ENCODE results near the gene NPSR1. TPM values are rescaled to one million over a fixed set of nuclear protein-coding genes. Genes with fewer than 3 reads are reported as not detected.

NPSR1 gene
- total RNA-seq, 4 donors from 2014 or later, result not detected

GRCh38 chr7:34825221-34825620 lies 167.2 kb downstream of the NPSR1 start:
- ATAC-seq, result no peak
- intact Hi-C loops (cut with DNase I; ENCODE audit: low total_unique reads) (loop anchor here (10.0 kb wide), 2 partner anchors 710 to 800 kb away; no protein-coding TSS in a partner anchor), in situ Hi-C loops (cut with MboI; ENCODE audit: low sequenced_read_pairs in 4 of 4) (no loop called here)
- Histone ChIP-seq H3K9me3 (no peaks in the 10 kb centered on the region), H3K36me3 (no peaks in the 10 kb centered on the region), H3K4me3 (no peak overlapping the region), H3K27ac (no peak overlapping the region), H3K4me1 (no peaks in the 10 kb centered on the region), H3K27me3 (no peaks in the 10 kb centered on the region)
- DNase-seq, result no peak
- no peak for TF ChIP-seq POLR2A (IDR thresholded peaks at IDR 0.05)
- TF ChIP-seq, protein P1, sequence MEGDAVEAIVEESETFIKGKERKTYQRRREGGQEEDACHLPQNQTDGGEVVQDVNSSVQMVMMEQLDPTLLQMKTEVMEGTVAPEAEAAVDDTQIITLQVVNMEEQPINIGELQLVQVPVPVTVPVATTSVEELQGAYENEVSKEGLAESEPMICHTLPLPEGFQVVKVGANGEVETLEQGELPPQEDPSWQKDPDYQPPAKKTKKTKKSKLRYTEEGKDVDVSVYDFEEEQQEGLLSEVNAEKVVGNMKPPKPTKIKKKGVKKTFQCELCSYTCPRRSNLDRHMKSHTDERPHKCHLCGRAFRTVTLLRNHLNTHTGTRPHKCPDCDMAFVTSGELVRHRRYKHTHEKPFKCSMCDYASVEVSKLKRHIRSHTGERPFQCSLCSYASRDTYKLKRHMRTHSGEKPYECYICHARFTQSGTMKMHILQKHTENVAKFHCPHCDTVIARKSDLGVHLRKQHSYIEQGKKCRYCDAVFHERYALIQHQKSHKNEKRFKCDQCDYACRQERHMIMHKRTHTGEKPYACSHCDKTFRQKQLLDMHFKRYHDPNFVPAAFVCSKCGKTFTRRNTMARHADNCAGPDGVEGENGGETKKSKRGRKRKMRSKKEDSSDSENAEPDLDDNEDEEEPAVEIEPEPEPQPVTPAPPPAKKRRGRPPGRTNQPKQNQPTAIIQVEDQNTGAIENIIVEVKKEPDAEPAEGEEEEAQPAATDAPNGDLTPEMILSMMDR (IDR thresholded peaks at IDR 0.05 in 4 of 5, conservative IDR thresholded peaks at IDR 0.05 in 1 of 5), result no peak

GRCh38 chr7:34830390-34830789 lies 172.4 kb downstream of the NPSR1 start:
- no peak overlapping the region for H3K27ac ChIP-seq

GRCh38 chr7:34831436-34831835 lies 173.4 kb downstream of the NPSR1 start:
- no peak for ATAC-seq
- H3K9me3 ChIP-seq, result no peaks in the 10 kb centered on the region
- no peak for DNase-seq
- no peaks in the 10 kb centered on the region for H3K27me3 ChIP-seq
- no peaks in the 10 kb centered on the region for H3K36me3 ChIP-seq
- in situ Hi-C loops (cut with MboI; ENCODE audit: low sequenced_read_pairs in 4 of 4) (no loop called here), intact Hi-C loops (cut with DNase I; ENCODE audit: low total_unique reads) (no loop called here)
- TF ChIP-seq, protein P1 (IDR thresholded peaks at IDR 0.05 in 4 of 5, conservative IDR thresholded peaks at IDR 0.05 in 1 of 5), result no peak
- TF ChIP-seq POLR2A (IDR thresholded peaks at IDR 0.05), result no peak
- no peak overlapping the region for H3K4me3 ChIP-seq
- H3K4me1 ChIP-seq, result no peaks in the 10 kb centered on the region
- H3K27ac ChIP-seq, result no peak overlapping the region

More at GRCh38 chr7:34830390-34830789, 172.4 kb downstream of the NPSR1 start:
- Histone ChIP-seq H3K36me3 (no peaks in the 10 kb centered on the region), H3K4me3 (no peak overlapping the region), H3K4me1 (no peaks in the 10 kb centered on the region), H3K27me3 (no peaks in the 10 kb centered on the region), H3K9me3 (no peaks in the 10 kb centered on the region)
- no peak for TF ChIP-seq POLR2A (IDR thresholded peaks at IDR 0.05)
- TF ChIP-seq, protein P1 (IDR thresholded peaks at IDR 0.05 in 4 of 5, conservative IDR thresholded peaks at IDR 0.05 in 1 of 5), result no peak
- in situ Hi-C loops (cut with MboI; ENCODE audit: low sequenced_read_pairs in 4 of 4) (no loop called here), intact Hi-C loops (cut with DNase I; ENCODE audit: low total_unique reads) (no loop called here)
- no peak for ATAC-seq
- DNase-seq, result no peak

DNA sequence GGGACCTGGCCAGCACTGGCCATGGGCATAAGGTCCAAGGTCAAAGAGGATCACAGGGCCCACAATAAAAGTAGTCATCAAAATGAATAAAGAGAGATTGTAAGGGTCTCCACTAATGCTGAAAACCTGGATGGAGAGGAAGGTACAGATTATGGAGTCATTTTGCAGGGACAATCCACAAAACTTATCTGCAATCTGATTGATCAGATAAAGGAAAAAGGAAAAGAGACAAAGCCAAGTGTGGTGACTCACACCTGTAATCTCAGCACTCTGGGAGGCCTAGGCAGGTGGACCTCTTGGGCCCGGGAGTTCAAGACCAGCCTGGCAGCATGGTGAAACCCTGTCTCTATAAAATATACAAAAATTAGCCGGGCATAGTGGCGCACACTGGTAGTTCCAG lies 174.0 kb downstream of the NPSR1 start:
- in situ Hi-C loops (cut with MboI; ENCODE audit: low sequenced_read_pairs in 4 of 4) (no loop called here), intact Hi-C loops (cut with DNase I; ENCODE audit: low total_unique reads) (no loop called here)
- H3K4me1 ChIP-seq, result no peaks in the 10 kb centered on the region
- H3K27me3 ChIP-seq, result no peaks in the 10 kb centered on the region
- DNase-seq (no peak), ATAC-seq (no peak)
- H3K36me3 ChIP-seq, result no peaks in the 10 kb centered on the region
- TF ChIP-seq, protein P1 (IDR thresholded peaks at IDR 0.05 in 4 of 5, conservative IDR thresholded peaks at IDR 0.05 in 1 of 5), result no peak
- TF ChIP-seq POLR2A (IDR thresholded peaks at IDR 0.05), result no peak
- H3K9me3 ChIP-seq, result no peaks in the 10 kb centered on the region
- no peak overlapping the region for H3K27ac ChIP-seq
- no peak overlapping the region for H3K4me3 ChIP-seq
